ENCODE measurements around the gene FER.

The FER gene

GRCh38 chr5:108813673-108814072, 66.0 kb downstream of the FER start:
- Histone ChIP-seq H3K4me1 (ENCODE audit: insufficient read depth, low read length, severe bottlenecking) (no peaks in the 10 kb centered on the region), H4K20me1 (ENCODE audit: insufficient read depth, low read length) (no peaks in the 10 kb centered on the region)

DNA sequence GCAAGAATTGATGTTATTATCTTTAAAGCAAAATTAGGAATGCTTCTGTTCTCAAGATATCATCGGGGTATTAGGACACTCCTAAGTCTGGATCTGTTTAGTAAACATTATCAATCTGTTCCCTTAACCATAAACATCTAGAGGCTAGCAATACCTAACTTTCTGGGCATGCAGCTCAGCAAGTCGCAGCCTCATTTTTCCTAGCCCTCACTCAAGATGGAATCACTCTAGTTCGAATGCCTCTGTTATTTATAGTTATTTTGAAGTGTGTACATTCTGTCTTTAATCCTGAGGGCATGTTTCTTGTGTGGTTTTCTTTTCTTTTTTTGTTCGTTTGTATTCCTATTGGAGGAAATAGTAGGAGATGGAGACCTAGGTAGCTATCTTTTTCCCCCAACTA, 66.9 kb downstream of the FER start:
- H3K9me2 ChIP-seq (ENCODE audit: low read depth, low read length): no peaks in the 10 kb centered on the region
- no peak overlapping the region for H3K27ac ChIP-seq (ENCODE audit: low read depth, low read length, poor library complexity, severe bottlenecking)
- H3F3A ChIP-seq (ENCODE audit: insufficient read depth, low read length): no peaks in the 10 kb centered on the region
- no peaks in the 10 kb centered on the region for H4K20me1 ChIP-seq (ENCODE audit: insufficient read depth, low read length)
- no peak overlapping the region for H3K4me2 ChIP-seq (ENCODE audit: low read length)
- H3K79me2 ChIP-seq (ENCODE audit: insufficient read depth, low read length): no peaks in the 10 kb centered on the region
- no peaks in the 10 kb centered on the region for H3K36me3 ChIP-seq (ENCODE audit: insufficient read depth, low read length)
- peaks cover 3% of the 10 kb centered on the region; the same call in 1 of the 2 replicates for H3K9me3 ChIP-seq (ENCODE audit: low read length)
- no peak overlapping the region for H3K9ac ChIP-seq (ENCODE audit: low read length)
- no peaks in the 10 kb centered on the region for H3K27me3 ChIP-seq (ENCODE audit: insufficient read depth, low read length)
- no peak overlapping the region for H3K4me3 ChIP-seq (ENCODE audit: low read depth, low read length, poor library complexity, severe bottlenecking)
- H2AFZ ChIP-seq (ENCODE audit: low read length): no peak overlapping the region
- TF ChIP-seq EZH2 (IDR thresholded peaks at IDR 0.05; ENCODE audit: borderline replicate concordance, low read length): no peak
- TF ChIP-seq, protein P1, sequence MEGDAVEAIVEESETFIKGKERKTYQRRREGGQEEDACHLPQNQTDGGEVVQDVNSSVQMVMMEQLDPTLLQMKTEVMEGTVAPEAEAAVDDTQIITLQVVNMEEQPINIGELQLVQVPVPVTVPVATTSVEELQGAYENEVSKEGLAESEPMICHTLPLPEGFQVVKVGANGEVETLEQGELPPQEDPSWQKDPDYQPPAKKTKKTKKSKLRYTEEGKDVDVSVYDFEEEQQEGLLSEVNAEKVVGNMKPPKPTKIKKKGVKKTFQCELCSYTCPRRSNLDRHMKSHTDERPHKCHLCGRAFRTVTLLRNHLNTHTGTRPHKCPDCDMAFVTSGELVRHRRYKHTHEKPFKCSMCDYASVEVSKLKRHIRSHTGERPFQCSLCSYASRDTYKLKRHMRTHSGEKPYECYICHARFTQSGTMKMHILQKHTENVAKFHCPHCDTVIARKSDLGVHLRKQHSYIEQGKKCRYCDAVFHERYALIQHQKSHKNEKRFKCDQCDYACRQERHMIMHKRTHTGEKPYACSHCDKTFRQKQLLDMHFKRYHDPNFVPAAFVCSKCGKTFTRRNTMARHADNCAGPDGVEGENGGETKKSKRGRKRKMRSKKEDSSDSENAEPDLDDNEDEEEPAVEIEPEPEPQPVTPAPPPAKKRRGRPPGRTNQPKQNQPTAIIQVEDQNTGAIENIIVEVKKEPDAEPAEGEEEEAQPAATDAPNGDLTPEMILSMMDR (IDR thresholded peaks at IDR 0.05; ENCODE audit: low read length): no peak
- H3K4me1 ChIP-seq (ENCODE audit: insufficient read depth, low read length, severe bottlenecking): no peaks in the 10 kb centered on the region

More at GRCh38 chr5:108813673-108814072, 66.0 kb downstream of the FER start:
- TF ChIP-seq, protein P1 (IDR thresholded peaks at IDR 0.05; ENCODE audit: low read length): no peak
- no peak for TF ChIP-seq EZH2 (IDR thresholded peaks at IDR 0.05; ENCODE audit: borderline replicate concordance, low read length)
- Histone ChIP-seq H3F3A (ENCODE audit: insufficient read depth, low read length) (no peaks in the 10 kb centered on the region), H3K27ac (ENCODE audit: low read depth, low read length, poor library complexity, severe bottlenecking) (no peak overlapping the region), H3K79me2 (ENCODE audit: insufficient read depth, low read length) (no peaks in the 10 kb centered on the region), H3K9ac (ENCODE audit: low read length) (no peak overlapping the region), H3K27me3 (ENCODE audit: insufficient read depth, low read length) (no peaks in the 10 kb centered on the region), H2AFZ (ENCODE audit: low read length) (no peak overlapping the region), H3K4me2 (ENCODE audit: low read length) (no peak overlapping the region), H3K9me3 (ENCODE audit: low read length) (peaks cover 3% of the 10 kb centered on the region; the same call in 1 of the 2 replicates), H3K9me2 (ENCODE audit: low read depth, low read length) (no peaks in the 10 kb centered on the region), H3K36me3 (ENCODE audit: insufficient read depth, low read length) (no peaks in the 10 kb centered on the region), H3K4me3 (ENCODE audit: low read depth, low read length, poor library complexity, severe bottlenecking) (no peak overlapping the region)

- no peak overlapping the region for H2AFZ ChIP-seq (ENCODE audit: low read length)
- TF ChIP-seq EZH2 (IDR thresholded peaks at IDR 0.05; ENCODE audit: borderline replicate concordance, low read length): no peak
- TF ChIP-seq, protein P1 (IDR thresholded peaks at IDR 0.05; ENCODE audit: low read length): no peak
Observed at GRCh38 chr5:108818613-108819272, 71.0 kb downstream of the FER start.

More at GRCh38 chr5:108818613-108819272, 71.0 kb downstream of the FER start:
- H3K9ac ChIP-seq (ENCODE audit: low read length): no peak overlapping the region
- H3K4me1 ChIP-seq (ENCODE audit: insufficient read depth, low read length, severe bottlenecking): no peaks in the 10 kb centered on the region
- no peaks in the 10 kb centered on the region for H3F3A ChIP-seq (ENCODE audit: insufficient read depth, low read length)
- H3K27me3 ChIP-seq (ENCODE audit: insufficient read depth, low read length): no peaks in the 10 kb centered on the region
- H3K27ac ChIP-seq (ENCODE audit: low read depth, low read length, poor library complexity, severe bottlenecking): no peak overlapping the region
- no peak overlapping the region for H3K4me2 ChIP-seq (ENCODE audit: low read length)
- H3K4me3 ChIP-seq (ENCODE audit: low read depth, low read length, poor library complexity, severe bottlenecking): no peak overlapping the region
- no peaks in the 10 kb centered on the region for H3K9me3 ChIP-seq (ENCODE audit: low read length)
- H3K36me3 ChIP-seq (ENCODE audit: insufficient read depth, low read length): no peaks in the 10 kb centered on the region
- no peaks in the 10 kb centered on the region for H4K20me1 ChIP-seq (ENCODE audit: insufficient read depth, low read length)
- H3K9me2 ChIP-seq (ENCODE audit: low read depth, low read length): no peaks in the 10 kb centered on the region
- H3K79me2 ChIP-seq (ENCODE audit: insufficient read depth, low read length): no peaks in the 10 kb centered on the region
